ENCODE results near the gene CREBBP.

GRCh38 chr16:3884398-3884797 lies 3.9 kb upstream of the CREBBP start:
- TF ChIP-seq, protein P1, sequence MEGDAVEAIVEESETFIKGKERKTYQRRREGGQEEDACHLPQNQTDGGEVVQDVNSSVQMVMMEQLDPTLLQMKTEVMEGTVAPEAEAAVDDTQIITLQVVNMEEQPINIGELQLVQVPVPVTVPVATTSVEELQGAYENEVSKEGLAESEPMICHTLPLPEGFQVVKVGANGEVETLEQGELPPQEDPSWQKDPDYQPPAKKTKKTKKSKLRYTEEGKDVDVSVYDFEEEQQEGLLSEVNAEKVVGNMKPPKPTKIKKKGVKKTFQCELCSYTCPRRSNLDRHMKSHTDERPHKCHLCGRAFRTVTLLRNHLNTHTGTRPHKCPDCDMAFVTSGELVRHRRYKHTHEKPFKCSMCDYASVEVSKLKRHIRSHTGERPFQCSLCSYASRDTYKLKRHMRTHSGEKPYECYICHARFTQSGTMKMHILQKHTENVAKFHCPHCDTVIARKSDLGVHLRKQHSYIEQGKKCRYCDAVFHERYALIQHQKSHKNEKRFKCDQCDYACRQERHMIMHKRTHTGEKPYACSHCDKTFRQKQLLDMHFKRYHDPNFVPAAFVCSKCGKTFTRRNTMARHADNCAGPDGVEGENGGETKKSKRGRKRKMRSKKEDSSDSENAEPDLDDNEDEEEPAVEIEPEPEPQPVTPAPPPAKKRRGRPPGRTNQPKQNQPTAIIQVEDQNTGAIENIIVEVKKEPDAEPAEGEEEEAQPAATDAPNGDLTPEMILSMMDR (IDR thresholded peaks at IDR 0.05): no peak
- no peak for TF ChIP-seq POLR2A (IDR thresholded peaks at IDR 0.05)
